Activated naive CD8-positive, alpha-beta T cell treated with anti-CD3 and anti-CD28 coated beads, Interleukin-2, amount 50 U/mL, for 16 hours (primary cell): ENCODE measurements around the gene ANTXRL.
"Not testable (repeated sequence)": the region's sequence is repeated elsewhere in the genome, so short reads cannot be mapped to it uniquely, and the experiment has no call there.

ENCODE experiments used
- DNase-seq: peaks from one replicate; pipeline ENCODE4 v3.0.0-alpha.2; 2020; ENCODE audit warnings: low read depth, low spot score

ANTXRL gene

DNA sequence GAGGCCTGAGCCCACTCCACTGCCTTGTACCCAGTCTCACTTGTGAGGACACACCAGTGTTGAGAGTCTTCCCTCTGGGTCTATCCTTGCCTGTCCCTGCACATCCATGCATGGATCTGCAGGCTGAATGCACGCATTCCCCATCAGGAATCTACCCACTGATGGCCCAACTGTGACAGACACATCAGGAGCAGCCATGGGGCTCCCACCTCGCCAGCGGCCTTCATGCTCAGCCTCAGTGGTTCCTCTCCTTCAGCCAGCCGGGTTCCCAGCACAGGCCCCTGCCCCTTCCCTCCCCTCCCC lies 21.3 kb downstream of the ANTXRL start:
- no peak for DNase-seq

DNA sequence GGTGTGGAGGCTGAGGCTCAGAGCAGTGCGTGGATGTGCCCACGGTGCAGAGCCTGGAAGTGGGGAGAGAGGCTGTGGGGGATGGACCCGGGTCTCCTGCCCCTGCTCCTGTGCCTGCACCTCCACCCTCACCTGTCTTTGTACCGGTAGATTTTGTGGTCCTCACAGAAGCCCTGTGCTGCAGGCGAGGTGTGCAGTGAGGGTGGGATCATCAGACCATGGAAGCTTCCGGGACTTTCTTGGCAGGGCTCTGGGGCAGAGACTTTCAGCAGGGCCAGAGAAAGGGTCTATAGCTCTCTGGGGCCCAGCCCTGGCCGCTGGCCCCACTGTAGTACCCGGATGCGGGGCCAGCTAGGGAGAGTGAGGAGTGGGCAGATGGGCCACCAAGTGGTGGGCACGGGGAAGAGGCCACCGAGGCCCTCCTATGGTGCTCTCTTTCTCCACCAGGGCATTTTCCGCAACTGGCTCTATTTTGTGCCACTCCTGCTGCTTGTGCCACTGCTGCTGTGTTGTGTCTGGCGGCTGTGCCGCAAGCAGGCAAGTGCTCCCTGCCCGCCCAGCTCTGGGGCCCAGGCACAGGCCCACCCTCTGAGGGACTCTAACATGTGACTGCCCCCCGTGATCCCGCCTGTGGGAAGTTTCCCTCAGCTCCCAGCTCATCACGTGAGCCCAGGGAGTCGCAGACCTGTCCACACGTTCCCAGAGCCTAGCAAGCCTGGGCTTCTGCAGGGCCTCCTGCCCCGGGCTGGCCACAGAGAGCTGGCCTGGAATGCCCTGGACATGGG lies 22.1 kb downstream of the ANTXRL start:
- no peak for DNase-seq

DNA sequence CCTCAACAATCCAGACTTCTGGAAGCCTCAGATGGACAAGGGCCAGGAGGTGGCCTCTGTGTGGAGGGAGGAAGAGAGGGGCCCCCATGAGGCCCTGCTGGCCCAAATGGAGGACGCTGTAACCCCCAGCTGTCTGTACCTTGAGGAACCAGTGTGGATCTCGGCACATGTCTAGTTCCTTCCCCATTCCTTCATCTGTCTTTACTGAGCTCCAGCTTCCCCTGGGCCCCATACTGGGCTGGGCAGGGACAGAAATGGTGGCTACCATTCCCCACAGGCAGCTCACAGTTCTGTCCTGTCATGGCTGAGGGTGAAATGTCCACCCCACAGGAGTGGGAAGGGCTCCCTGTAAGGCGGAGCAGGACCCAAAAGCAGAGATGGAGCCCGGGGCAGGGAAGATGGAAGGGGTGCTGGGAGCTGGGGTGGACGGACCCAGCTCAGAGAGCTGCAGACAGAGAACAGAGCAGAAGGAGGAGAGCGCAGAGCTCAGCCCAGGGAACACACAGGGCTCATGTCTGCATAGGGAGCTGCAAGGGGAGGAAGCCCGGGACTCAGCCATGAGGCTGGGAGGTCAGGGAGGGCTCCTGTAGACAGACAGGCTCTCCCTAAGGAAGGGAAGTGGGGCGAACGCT lies 22.8 kb downstream of the ANTXRL start:
- DNase-seq = no peak

DNA sequence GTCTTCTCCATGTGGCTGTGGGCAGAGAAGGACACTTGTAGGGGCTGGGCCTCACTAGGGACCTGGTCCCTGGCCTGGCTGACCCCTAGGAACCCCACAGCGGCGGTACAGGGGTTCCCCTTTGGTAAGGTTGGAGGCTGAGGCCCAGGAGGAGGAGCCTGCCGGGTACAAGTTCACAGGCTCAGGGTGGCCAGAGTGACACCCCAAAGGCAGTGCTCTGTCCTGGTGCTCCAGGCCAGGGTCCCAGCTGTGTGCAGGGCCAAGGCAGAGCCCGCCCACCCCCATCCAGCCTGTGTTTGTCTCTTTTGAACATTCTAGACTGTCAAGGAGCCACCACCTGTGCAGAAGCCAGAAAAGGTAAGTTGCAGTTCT lies 23.3 kb downstream of the ANTXRL start:
- no peak for DNase-seq

DNA sequence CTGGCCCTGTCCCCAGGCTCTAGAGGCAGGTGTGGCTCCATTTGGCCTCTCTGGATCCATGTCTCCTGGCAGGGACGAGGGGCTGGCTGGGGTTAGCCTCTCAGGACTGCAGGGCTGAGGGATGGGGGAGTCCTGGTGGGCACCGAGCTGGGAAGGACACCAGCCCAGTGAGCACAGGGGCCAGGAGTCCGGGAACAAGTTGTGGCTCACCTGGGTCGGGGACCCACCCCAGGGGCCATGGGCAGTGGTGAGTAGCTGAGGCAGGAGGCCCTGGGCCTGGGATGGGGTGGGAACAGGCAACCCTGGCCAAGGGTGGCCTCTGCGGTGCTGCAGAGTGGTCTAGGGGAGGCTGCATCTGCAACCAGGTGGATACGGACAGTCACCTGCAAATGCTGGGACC lies 24.1 kb downstream of the ANTXRL start:
- no peak for DNase-seq

DNA sequence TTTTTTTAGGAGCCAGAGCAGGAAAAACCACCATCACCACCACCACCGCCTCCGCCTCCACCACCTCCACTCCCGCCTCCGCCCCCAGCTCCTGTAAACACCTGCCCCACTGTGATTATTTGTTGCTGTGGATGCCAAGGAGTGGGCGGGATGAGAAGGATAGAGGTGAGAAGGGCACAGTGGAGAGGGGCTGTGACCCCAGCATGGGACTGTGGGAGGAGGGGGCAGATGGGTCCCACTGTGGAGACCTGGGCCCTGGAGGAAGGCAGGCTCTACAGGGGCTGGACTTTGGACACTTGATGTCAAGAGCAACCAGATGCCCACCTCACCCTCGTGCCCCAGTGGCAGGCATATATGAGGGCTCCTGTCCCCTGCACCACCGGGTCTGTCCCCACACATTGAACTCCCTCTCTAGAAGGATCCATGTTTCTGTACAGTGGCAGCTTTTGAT lies 24.7 kb downstream of the ANTXRL start:
- DNase-seq = no peak

DNA sequence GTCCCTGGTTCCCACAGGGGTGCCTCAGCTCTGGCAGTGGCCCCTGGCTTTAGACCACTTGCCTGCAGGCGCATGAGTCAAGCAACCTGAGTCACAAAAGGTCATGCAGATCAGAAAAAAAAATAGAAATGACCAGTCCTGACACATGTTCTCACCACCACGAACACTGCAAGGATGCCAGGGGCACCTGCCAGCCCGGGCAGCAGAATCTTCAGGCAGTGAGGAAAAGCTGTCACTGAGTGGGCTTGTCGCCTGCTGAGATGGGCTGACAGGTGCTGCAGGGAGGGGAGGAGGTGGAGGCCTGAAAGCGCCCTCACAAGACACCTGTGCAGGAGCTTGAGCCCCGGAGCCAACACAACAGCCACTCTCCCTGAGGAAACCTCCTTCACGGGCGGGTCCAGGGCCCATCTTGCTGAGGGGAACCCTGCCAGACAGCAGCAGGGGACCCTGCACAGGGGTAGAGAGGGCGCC lies 25.2 kb downstream of the ANTXRL start:
- DNase-seq = not testable (repeated sequence)

DNA sequence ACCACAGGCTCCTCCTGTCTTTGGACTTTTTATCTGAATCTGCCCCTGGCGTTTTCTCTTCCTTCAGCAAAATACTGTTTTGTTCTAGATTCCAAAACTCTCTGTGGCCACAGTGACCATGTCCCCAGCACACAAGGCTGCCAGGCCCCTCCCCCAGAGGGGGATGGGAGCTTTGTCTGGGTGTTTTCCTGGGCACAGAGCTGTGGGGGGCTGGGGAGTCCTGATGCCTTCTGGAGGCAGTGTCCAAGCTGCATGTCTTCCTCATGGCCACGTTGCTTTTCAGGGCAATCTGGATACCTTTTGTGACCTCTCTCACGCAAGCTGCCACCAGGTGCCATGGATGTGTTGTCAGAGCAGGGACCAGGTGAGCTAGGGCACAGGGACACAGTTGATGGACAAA lies 26.2 kb downstream of the ANTXRL start:
- DNase-seq = no peak

DNA sequence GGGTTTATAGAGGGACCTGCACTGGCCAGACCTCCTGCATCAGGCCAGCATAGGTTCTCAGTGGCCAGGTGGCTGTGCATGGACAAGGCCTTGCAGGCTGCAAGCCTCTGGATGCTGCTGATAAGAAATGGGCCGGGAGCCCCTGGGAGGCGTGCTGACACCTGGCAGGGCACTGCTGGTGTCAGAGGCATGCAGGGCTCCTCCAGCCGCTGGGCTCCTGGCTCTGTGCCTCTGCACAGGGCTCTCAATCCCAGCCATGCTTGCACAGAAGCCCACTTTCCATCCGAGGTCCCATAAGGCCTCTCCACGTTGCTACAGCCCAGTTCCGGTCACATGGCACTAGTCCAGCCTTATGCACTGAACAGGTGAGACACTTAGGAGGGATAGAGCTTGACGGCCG lies 27.3 kb downstream of the ANTXRL start:
- no peak for DNase-seq

DNA sequence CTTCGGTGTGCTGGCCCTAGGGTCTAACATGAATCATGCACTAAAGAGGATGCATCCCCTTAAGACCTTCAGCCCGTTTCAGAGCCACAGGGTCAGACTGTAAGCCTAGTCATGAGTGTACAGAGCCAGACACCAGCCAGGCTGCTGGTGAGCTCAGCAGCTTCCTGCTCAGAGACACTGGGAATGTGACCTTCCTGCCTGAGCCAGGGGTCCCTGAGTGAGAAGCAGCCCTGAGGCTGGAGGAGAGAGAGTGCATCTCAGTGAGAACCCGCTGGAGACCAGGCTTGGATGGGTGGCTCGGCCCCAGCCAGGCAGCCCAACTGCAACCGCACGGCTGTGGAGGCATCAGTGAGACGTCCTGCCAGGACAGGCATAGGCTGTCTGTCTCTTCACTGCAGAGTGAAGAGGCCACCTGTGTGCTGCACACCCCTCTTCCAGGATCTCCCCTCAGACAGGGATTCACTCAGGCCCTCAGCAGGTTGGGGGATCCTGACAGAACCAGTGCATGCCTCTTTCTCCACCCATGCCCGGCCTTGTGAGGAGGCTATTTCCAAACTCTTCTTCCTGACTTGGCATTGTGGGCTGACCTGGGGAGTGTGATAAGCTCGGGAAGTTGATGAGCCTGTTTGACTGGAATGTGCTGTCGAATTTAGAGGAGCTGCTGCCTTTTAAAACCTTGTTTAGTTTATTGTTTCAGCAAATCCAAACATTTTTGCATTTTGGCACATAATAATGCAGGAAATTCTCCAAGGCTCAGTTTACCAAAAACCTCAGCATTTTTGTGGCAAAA lies 28.5 kb downstream of the ANTXRL start:
- not testable (repeated sequence) for DNase-seq

DNA sequence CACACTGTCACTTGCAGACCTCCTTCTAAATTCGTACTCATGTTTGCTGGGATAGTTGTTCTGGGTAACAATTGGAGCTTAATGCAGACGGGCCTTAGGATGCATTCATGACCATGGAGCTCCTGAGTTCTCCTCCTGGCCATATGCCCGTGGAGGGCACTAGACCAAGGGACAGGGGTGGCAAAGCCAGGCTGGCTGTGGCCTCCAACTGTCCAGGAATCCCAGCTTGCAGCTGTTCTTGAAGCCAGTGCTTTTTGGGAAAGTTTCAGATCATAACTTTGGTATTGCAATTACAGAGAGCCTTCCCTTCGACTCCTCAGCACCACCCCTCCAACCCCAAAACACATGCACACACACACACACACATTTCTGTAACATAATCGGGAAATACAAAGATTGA lies 30.6 kb downstream of the ANTXRL start:
- DNase-seq = no peak

DNA sequence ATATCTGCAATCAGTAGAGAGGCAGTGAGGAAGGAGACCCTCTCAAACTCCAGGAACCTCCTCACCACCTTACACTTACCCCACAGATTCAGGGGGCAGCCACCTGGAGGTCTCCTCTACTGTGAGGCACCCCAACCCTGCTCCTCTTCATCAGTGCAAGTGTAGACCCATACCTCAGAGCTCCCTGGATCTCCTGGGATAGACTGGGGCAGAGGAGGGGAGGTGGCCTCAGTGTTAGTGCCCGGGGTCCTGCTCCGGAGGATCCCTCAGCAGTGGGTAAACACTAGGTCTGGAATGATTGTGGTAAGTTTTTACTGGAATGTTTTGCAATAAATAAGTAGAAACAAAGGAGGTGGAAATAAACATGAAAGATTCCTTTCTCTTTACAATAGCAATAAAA lies 31.1 kb downstream of the ANTXRL start:
- DNase-seq = no peak

DNA sequence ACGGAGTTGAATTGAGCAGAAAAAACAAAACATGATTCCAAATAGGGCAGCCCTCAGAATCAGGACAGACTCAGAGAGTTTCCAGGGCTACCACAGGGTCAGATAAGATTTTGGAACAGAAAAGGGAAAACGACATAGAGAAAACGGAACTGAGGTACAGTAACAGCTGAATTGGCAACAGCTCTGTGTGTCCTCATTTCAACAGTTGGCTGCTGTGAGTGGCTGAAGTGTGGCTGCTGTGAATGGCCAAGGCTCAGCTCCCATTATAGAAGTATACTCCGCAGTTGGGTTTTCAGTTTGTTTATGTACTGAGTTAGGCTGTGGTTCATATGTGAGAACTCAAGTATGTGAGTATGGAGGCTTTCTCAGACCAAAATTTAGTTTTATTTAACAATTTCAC lies 32.0 kb downstream of the ANTXRL start:
- DNase-seq = no peak

DNA sequence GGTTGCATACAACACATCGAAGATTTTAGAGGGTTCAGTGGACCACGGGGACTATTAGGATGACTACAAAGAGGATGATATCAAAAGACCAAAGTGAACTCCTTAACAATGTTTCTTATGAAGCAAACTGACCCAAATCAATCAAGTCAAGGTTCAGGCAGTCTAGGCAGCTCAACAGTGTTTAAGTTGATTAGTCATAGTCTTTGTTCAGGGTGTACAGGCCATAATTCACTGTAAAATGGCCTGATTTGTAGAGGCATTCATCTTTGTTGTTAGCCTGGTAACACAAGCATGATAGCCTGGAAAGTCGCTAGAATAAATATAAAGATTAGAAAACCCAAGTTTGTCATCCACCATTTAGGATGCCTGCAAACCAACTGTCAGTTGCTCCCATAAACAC lies 32.6 kb downstream of the ANTXRL start:
- DNase-seq = no peak

DNA sequence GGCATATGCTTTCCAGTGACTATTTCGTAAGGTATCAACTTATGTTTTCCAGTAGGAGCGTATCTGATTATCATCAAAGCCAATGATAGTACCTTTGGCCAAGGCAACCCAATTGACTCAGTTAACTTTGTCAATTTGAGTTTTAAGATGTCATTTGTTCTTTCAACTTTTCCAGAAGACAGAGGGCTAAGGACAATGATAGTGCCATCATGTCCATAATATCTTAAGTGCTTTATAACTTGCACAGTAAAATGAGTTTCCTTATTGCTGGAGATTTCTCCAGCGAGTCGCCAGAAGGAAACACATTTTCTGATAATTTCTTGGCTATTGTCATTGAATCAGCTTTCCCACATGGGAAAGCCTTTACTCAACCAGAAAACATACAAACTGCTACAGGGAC lies 35.0 kb downstream of the ANTXRL start:
- DNase-seq = no peak

DNA sequence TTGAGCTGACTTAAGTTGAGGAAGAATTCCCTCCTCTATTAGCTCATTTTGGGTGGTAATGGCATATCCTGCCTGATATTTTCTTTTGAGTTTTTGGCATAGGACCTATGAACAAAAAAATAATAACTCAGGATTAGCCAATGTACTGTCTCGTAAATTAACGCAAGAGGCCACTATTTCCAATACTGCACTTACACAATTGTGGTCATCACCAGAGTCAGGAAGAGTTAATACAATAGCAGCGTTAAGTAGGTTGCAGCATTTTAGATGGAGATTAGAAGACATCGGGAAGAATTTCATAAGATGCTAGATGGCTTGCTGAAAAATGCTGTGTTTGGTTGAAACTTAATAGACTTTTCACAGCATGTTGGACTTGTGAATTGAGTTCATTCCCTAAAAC lies 36.4 kb downstream of the ANTXRL start:
- DNase-seq = no peak

DNA sequence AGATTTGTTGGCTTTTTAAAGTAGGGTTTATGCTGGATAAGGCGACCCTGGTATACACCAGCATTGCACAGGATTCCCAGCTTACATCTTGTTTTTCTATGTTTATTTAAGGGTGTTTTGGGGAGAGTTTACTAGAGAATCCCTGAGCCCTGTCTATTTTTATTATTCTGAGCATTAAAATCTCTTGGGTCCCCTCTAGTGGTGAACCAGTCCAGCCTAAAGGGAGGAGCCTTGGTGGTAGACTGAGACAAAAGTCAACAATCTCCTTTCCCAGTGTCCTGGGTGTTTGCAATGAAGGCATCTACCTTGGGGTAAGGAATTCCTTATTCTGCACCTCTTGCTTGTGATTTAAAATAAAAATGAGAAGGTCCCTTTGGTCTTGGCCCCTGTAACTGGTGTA lies 38.2 kb downstream of the ANTXRL start:
- DNase-seq = no peak

DNA sequence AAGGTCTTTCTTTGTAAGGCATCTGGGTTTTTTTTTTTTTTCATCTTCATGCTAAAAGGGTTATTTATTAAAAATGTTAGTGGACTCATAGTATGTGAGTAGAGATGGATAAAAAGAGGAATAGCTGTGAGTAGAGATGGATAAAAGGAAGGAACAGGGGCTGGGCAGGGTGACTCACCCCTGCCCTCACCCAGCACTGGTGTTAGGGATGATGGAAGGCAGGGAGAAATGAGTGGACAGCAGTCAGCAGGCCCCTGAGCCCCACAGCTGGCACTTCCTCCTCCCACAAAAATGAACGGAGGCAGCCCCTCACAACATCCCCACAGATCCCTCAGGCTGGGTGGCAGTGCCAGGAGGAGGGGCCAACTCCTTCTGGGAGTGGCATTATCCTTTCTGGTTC lies 39.3 kb downstream of the ANTXRL start:
- no peak for DNase-seq

DNA sequence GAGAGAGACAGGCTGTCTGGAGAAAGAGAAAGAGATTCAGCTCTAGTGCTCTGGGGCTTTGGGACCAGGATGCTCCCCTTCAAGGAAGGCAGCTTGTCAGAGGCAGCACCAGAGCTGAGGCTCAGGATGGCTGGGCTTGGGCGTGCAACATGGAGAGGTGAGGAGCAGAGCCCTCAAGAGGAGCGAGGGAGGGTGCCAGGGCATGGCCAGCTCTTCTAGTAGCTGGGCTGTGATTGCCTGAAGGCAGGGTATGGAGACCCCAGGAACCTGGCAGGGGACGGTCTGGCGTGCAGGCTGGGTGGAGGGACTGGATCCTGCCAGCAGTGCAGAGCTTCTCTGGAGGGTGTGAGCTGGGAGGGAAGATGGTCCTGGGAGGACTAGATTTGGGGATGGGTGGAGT lies 40.2 kb downstream of the ANTXRL start:
- no peak for DNase-seq

DNA sequence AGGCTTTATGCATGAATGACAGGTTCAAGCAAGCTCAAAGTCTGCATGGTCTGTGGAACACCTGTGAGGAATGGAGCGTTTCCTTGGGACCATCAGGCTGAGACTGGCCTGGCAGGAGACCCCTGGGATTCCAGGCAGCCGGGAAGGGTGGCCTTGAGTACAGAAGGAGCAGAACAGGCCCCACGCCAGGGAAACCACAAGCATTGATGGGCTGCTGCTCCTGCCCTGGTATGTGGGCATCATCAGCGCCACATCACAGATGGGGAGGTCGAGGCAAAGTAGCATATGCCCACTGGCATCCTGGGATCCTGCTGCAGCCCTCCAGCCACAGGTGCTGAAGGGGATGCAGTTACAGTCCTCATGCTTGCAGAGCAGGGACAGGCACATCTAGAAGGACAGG lies 40.9 kb downstream of the ANTXRL start:
- DNase-seq = no peak

DNA sequence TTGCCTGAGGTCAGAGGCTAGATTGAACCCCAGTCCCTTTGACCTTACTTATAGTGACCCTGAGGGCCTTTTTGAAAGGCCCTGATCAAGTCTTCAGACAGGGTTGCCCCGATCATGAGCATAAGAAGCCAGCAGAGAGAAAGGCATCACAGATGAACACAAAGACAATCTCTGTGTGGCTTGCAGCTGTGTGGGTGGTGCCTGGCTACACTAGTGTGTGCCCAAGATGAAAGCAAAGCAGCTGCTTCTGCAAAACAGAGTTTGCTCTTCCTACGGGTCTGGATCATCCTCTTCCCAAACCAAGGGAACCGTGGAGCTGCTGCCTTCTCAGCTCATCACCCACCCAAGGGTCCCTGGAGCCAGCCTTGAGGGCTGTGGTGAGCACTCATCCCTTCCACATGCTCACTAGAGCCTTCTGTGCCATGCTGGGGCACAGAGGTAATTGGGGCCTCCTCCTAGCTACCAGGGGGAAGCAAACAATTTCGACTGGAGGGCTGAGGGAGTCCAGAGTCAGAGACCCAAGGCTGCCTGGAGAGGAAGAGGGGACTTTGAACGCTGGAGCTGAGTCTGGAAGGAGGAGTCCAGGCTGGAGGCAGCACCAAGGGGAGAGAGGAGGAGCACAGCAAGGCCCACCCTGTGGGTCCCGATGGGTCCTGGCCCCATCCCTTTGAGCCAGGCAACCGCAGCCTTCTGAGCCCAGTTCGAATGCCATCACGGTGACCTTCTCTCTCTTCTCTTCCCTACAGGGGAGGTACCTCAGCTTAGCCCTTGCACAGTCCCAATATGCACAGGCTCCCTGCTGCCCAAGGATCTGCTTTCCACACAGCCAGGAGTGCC lies 42.3 kb downstream of the ANTXRL start:
- no peak for DNase-seq

DNA sequence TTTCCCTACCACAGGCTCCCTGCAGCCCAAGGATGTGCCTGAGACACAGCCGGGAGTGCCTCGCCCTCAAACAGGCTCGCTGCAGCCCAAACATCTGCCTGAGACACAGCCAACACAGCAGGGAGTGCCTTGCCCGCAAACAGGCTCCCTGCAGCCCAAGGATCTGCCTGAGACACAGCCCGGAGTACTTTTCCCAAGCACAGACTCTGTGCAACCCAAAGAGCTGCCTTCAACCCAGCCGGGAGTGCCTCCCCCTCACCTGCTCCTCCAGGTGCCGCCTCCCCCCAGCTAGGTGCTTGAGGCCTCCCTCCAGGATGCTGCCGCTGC lies 42.9 kb downstream of the ANTXRL start:
- no peak for DNase-seq
